NCI-H1092 treated with DMSO at 0.1 percent for 48 hours (cell line): ENCODE measurements around the gene ZNF32.
A peak's percentile ranks its signal among the peaks of the same experiment; 100 is the strongest.
"Not testable (repeated sequence)": the region's sequence is repeated elsewhere in the genome, so short reads cannot be mapped to it uniquely, and the experiment has no call there.

Experiments used
- DNase-seq: peaks from one replicate; lab custom pipeline; 2025; lab: John Stamatoyannopoulos, UW

ZNF32 gene

DNA sequence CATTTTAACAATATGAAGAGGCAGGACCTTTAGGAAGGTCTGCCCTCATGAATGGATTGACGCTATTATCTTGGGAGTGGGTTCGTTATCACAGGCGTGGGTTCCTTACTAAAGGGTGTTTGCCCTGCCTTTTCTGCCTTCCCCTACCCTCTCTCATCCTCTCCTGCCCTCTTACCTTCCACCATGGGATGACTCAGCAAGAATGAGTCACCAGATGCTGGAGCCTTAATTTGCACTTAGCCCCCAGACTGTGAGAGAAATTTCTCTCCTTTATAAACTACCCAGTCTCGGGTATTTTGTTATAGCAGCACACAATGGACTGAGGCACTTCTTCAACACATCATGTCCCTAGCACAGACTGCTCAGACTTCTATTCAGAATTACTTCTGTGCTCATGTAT, 31.4 kb upstream of the ZNF32 start:
- no peak for DNase-seq

DNA sequence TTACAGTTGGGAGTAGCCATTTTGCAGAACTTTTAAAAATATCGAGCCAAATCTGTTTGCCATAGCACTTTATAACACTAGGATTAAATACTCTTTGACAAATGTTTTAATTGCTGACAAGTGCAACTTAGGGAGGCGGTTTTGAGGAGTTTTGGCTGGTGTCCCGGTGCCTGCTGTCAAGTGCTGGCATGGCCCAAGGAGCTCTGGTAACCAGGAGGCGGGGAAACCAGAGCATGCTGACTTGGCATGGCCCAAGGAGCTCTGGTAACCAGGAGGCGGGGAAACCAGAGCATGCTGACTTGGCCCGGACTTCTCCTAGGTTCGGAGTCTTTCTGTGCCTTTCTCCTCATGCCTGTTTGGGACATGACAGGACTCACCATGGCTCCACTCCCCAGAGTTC, 30.8 kb upstream of the ZNF32 start:
- DNase-seq = no peak

DNA sequence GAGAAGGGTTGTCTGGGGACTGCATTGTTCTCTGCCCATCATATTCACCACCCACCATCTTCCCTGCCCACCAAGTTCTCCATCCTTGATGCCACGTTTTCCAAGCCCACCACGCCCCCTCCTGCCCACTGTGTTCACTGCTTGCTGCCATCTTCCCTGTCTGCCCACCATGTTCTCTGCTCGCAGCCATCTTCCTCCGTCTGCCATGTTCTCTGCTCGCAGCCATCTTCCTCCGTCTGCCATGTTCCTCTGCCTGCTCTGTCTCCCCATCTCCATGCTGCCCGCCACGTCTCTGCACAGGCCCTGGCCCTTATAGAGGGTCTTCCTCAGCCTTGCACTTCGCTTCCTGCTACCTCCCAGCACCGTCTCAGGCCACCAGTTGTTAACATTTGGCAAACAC, 30.0 kb upstream of the ZNF32 start:
- no peak for DNase-seq

DNA sequence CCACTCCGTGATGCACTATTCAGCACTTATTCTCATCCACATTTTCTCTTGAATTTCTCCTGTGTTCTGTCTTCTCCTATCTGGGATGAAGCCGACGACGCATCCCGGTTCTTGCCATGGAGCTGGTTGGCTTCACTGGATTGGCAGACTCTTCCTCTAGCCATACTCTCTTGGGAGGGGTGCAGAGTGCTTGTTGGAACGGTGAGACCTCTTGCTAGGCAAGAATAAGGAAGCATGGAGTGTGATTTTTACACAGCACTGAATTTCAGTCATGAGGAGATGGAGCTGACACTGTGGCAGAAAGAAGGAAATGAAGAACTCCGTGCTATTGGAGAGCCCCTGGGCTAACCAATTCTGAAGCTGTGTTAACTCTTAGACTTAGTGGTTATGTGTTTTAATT, 28.2 kb upstream of the ZNF32 start:
- no peak for DNase-seq

DNA sequence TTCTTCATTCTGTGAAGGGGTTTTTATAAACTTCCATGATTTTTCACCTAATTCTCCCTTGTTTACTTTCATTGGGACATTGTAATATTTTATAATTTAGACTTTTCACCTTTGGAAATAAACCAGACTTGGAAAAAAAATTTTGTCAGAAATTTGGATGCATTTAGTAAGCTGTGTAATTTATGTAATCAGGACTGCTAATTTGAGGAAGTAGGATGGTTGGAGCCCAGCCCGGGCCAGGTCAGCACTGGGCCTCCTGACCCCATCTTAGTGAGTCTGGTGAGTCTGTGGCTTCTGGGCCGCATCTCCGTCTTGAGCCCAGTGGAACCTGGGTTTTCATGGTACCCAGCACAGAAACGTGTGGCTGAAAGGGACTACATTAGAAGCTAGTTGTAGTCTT, 27.6 kb upstream of the ZNF32 start:
- no peak for DNase-seq

DNA sequence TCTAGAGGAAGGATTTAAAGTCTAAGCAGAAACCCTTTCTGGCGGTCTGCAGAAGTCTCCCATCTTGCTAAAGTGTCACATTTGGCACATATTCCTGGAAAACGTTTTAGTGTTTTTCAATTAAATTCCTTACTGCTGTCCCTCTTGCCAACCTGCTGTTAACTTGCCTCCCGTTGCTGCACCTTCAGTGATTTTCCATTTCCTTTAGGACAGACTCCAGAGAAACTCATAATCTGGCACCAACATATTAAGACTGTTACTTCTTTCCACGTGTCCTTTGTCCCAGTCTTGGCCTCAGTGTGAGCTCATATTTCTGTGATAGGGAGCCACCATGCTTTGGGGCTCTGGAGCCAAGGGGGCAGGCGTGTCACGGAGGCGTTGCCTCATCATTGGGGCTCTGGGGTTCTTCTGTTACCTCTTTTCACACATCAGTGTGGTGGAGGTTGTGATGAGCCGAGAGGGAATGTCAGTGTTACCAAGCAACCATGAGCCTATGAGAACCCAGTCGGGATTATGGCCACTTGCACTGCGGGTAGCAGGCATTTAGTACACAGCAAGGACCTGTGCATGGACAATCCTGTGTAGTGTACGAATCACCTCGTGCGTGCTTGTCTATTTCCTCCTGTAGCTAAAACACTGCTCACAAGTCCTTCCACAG, 26.0 kb upstream of the ZNF32 start:
- no peak for DNase-seq

GRCh38 chr10:43673471-43673870, 24.8 kb upstream of the ZNF32 start:
- DNase-seq = no peak

GRCh38 chr10:43671659-43672531, 23.2 kb upstream of the ZNF32 start:
- peak; percentile 4 for DNase-seq

DNA sequence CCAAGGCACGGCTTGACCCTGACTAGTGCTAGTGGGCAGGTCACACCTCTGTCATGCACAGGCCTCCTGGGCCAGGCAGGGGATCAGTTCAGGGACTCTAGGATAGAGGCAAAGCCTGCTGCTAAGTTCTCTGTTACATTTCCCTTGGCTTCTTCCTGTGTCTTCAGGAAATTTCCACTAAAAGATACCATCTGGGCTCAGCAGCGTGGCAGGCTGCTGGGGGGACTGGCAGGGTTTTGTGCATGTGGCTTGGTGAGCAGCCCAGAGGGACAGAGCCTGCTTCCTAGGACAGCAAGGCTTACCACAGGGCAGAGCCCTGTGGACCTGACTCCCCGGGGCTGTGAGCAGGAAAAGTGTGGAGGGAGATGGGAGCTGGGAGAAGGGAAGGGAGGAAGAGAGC, 20.7 kb upstream of the ZNF32 start:
- DNase-seq = no peak

DNA sequence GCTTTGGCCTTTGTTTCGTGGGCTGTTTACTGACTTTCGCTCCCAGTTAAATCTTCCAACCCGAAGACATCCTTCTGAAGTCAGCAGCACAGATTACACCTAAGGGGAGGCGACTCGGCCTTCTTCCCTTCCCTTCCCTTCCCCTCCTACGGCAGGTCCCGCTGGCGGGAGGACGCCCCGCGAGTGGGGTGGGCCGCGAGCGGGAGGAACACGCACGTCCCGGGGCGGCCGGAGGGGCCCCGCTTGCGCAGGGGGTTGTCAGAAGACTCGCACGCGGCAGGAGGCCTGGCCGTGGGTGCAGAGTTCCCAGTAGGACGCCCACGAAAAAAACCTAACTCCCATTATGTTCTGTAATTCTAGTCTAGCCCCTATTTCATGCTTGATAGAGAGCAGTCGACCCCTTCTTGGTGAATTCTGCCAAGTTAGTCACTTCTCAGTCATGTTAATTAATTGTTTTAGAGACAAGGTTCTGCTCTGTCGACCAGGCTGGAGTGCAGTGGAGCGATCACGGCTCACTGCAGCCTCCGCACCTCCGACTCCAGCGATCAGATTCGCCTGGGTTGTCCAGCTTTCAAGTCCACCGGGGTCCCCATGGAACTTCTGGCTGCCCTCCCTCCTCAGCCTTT, 19.2 kb upstream of the ZNF32 start:
- DNase-seq = no peak

- DNase-seq = no peak
These were observed 18.6 kb upstream of the ZNF32 start for GRCh38 chr10:43667317-43667731.

- no peak for DNase-seq
These were observed 17.9 kb upstream of the ZNF32 start for GRCh38 chr10:43666552-43666951.

DNA sequence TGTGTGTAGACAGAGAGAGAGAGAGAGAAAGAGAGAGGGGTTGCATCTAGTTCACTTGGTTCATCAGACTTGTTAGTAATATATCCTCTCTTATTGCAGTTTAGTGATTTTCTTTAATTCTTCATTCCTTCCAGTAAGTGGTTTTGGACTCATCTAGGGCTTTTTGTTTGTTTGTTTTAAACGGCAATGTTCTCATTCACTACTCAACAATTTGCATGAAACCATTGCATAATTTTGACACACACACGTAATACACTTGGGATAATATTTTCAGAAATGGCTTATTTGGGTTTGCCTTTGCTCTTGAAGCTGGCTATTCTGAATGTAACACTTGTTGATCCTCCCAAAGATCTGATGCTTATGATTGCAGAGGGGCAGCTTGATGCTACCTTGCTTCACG, 16.4 kb upstream of the ZNF32 start:
- no peak for DNase-seq

DNA sequence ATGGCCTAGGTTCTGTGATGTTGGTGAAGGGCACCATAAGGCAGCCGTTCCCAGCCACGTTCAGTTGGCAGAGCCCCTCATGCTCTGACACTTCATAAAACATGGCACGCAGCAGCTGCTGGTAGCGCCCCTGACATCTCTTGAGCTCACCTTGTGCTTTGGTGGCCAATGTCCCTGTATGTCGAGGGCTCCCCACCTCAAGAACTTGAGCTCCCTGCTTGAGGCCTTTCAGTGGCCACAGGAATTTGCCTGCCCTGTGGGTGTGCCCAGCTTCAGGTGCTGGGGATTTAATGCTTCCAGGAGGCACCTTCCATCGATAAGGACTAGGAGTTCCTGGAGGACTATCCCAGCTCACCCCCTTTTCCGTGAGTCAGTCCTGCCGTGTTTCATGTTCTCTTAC, 9.5 kb upstream of the ZNF32 start:
- DNase-seq = no peak

- no peak for DNase-seq
These were observed 6.6 kb upstream of the ZNF32 start for GRCh38 chr10:43655311-43655710.

DNA sequence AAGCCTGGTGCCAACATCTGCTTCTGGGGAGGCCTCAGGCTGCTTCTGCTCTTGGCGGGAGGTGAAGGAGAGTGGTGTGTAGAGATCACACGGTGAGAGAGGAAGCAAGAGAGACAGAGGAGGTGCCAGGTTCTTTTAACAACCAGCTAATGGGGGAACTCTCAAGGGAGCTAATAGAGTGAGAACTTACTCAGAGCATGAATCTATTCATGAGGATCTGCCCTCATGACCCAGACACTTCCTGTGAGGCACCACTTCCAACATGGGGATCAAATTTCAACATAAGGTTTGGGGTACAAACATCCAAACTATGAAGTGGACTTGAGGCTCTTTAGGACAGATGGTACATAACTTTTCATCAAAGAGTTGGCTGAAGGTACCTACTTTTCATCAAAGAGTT, 5.1 kb upstream of the ZNF32 start:
- no peak for DNase-seq

- DNase-seq = peak; percentile 9
These were observed 473 bp upstream of the ZNF32 start for GRCh38 chr10:43649185-43649523.

GRCh38 chr10:43648095-43648397, 635 bp downstream of the ZNF32 start:
- no peak for DNase-seq

- no peak for DNase-seq
These were observed 1.1 kb downstream of the ZNF32 start for GRCh38 chr10:43647576-43647975.

DNA sequence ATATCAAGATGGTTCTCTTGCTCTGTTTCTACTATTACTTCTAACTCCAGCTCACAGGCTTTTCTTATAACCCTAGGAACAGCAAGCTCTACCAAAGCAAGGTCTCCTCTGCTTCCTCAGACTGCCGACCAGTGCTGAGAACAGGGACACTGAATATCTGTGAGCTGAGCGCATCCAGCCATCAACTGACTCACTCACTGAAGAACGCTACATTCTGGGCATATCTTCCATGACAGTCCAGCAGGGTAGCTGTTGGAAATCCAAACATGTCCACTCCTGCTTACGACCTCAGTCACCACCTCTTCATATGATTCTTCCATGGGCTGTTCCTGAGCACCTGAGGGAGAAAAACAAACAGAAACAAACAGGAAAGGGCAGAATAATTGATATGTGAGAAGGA, 2.8 kb downstream of the ZNF32 start:
- DNase-seq = no peak

DNA sequence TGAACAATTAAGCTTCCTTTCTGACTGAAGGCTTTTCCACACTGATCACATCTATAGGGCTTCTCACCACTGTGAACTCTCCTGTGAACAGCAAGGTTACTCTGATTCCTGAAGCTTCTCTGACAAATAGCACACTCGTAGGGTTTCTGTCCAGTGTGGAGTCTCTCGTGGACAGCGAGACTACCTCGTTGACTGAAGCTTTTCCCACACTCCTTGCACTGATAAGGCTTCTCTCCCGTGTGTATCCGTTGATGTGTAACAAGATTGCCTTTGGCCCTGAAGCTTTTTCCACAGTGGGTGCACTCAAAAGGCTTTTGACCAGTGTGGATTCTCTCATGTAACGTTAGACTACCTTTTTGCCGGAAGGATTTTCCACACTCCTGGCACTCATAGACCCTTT, 4.4 kb downstream of the ZNF32 start:
- DNase-seq = no peak

- no peak for DNase-seq
These were observed 8.1 kb downstream of the ZNF32 start for GRCh38 chr10:43640603-43641002.

DNA sequence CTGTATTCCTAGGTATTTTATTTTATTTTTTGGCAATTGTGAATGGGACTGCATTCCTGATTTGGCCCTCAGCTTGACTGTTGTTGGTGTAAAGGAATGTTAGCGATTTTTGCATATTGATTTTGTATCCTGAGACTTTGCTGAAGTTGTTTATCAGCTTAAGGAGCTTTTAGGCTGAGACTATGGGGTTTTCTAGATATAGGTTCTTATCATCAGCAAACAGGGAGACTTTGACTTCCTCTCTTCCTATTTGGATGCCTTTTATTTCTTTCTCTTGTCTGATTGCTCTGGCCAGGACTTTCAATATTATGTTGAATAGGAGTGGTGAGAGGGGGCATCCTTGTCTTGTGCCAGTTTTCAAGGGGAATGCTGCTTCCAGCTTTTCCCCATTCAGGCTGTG, 12.9 kb downstream of the ZNF32 start:
- DNase-seq = not testable (repeated sequence)

- DNase-seq = no peak
These were observed 19.7 kb downstream of the ZNF32 start for GRCh38 chr10:43628956-43629355.
